Right atrium auricular region (tissue), 2 donors: Measurements from ENCODE around the gene BCL2L12. TPM values are rescaled to one million over a fixed set of nuclear protein-coding genes. Genes with fewer than 3 reads are reported as not detected.

Experiments used
- DNase-seq: peaks from one replicate; pipeline ENCODE4 v3.0.0-alpha.2; 2019; ENCODE audit warnings: low spot score
- H3K27ac ChIP-seq, 2 donors: fragments of 200-600 bp; sonication (generic); 1 replicate in 1 of 2; 2 replicates in 1 of 2; pipeline ENCODE4 v1.5.1; 2016 to 2019
- H3K27me3 ChIP-seq, 2 donors: fragments of 200-600 bp; sonication (generic); one replicate each; pipeline versions ENCODE4 v1.5.1 to v1.6.0; 2017 to 2019
- H3K36me3 ChIP-seq: fragments of 200-600 bp; sonication (generic); one replicate; pipeline ENCODE4 v1.5.1; 2016
- H3K4me1 ChIP-seq, 2 donors: fragments of 200-600 bp; sonication (generic); one replicate each; pipeline versions ENCODE4 v1.5.1 to v1.6.0; 2017 to 2019
- H3K4me3 ChIP-seq, 2 donors: fragments of 200-600 bp; sonication (generic); 1 replicate in 1 of 2; 2 replicates in 1 of 2; pipeline ENCODE4 v1.5.1; 2017 to 2019; ENCODE audit warnings: mild to moderate bottlenecking in 1 of 2, moderate library complexity in 1 of 2
- H3K9me3 ChIP-seq, 2 donors: fragments of 200-600 bp; sonication (generic); one replicate each; pipeline ENCODE4 v1.5.1; 2019
- total RNA-seq, 2 donors: library from RNA; depleted of rRNA; stranded (reverse); fragments of >200 nt; gene quantifications; one replicate each; pipeline ENCODE4 v1.1.0, GENCODE V29; 2016
- TF ChIP-seq, protein P1 (sequence below), 2 donors: fragments of 200-600 bp; sonication (generic); IDR thresholded peaks; one replicate each; pipeline ENCODE4 v1.5.1; 2019; ENCODE audit warnings: antibody characterized with exemption in 2 of 2

BCL2L12 gene
- total RNA-seq, 2 donors from 2014 or later: 5.7 to 6.5 TPM

DNA sequence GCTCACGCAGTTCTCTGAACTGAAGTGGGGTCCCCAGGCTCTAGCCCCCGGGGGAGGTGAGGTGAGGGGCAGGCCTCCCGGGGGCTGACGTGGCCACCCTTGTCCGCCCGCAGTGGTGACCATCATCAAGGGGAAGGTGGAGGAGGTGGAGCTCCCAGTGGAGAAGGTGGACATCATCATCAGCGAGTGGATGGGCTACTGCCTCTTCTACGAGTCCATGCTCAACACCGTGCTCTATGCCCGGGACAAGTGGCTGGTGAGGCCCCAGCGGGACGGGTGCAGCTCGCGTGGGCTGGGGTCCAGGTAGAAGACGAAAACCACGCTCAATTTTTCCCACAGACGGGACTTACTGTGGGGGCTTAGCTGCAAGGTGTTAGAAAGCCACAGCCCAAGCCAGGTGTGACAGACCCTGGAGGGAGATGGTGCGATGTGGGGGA is 18.1 kb downstream of the BCL2L12 start:
- TF ChIP-seq, protein P1, sequence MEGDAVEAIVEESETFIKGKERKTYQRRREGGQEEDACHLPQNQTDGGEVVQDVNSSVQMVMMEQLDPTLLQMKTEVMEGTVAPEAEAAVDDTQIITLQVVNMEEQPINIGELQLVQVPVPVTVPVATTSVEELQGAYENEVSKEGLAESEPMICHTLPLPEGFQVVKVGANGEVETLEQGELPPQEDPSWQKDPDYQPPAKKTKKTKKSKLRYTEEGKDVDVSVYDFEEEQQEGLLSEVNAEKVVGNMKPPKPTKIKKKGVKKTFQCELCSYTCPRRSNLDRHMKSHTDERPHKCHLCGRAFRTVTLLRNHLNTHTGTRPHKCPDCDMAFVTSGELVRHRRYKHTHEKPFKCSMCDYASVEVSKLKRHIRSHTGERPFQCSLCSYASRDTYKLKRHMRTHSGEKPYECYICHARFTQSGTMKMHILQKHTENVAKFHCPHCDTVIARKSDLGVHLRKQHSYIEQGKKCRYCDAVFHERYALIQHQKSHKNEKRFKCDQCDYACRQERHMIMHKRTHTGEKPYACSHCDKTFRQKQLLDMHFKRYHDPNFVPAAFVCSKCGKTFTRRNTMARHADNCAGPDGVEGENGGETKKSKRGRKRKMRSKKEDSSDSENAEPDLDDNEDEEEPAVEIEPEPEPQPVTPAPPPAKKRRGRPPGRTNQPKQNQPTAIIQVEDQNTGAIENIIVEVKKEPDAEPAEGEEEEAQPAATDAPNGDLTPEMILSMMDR (IDR thresholded peaks at IDR 0.05): no peak
- Histone ChIP-seq H3K4me1 (peaks cover 0 to 66% of the 10 kb centered on the region in 2 donors), H3K27ac (no peak overlapping the region), H3K9me3 (no peaks in the 10 kb centered on the region), H3K27me3 (no peaks in the 10 kb centered on the region), H3K36me3 (peaks cover 61% of the 10 kb centered on the region), H3K4me3 (no peak overlapping the region)
- no peak for DNase-seq

DNA sequence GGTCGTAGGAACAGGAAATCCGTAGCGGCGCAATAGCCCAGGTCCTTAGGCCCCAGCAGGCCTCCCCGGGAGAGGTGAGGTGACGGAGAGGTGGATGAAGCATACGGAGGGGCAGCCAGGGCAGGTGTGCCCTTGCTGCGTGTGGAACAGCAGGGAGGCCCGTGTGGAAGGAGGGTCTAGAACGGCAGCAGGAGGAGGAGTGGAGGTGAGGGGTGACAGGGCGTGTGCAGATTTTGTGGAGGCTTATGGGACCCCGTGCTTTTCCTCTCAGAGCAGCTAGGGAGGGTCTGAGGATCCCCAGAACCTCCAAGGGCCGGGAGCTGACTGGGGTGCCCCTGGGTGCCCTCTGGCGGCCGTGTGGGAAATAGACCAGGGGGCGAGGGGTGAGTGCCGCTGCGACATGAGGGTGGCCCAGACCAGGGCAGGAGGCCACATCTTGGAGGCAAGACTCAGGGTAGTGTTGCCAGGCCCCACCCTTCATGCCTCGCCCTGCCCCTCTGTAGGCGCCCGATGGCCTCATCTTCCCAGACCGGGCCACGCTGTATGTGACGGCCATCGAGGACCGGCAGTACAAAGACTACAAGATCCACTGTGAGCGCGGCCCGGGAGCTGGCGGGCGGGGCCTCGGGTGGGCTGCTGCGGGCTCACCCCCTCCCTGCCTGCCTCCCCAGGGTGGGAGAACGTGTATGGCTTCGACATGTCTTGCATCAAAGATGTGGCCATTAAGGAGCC is 18.7 kb downstream of the BCL2L12 start:
- Histone ChIP-seq H3K9me3 (no peaks in the 10 kb centered on the region), H3K27ac (peak overlapping the region; percentile 33 to 43), H3K36me3 (peaks cover 61% of the 10 kb centered on the region), H3K4me1 (peaks cover 0 to 66% of the 10 kb centered on the region in 2 donors), H3K4me3 (no peak overlapping the region), H3K27me3 (no peaks in the 10 kb centered on the region)
- TF ChIP-seq, protein P1 (IDR thresholded peaks at IDR 0.05): peak; percentile 7 to 43
- no peak for DNase-seq

DNA sequence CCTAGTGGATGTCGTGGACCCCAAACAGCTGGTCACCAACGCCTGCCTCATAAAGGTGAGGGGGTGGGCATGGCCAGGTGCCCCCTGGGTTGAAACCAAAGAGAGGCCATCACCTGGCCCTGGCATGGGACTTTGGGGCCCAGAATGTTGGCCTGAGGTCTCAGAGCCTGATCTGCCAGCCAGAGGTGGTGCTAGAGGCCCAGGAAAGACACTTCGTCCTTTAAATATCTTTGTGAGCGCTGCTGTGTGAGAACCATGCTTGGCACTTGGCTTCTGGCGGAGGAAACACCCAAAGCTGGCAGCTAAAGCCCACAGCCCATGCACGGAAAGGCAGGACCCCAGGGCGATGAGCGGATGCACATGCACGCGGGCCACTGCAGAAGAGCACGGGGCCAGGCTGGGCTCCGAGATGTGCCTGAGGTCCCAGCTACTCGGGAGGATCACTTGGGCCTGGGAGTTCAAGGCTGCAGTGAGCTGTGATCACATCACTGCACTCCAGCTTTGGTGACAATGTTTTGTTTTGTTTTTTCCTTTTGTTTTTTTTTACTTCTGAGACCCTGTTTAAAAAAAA is 19.3 kb downstream of the BCL2L12 start:
- H3K27ac ChIP-seq: peak overlapping the region; percentile 33 to 43
- H3K27me3 ChIP-seq: no peaks in the 10 kb centered on the region
- no peak for DNase-seq
- peaks cover 0 to 66% of the 10 kb centered on the region in 2 donors for H3K4me1 ChIP-seq
- H3K4me3 ChIP-seq: no peak overlapping the region
- H3K36me3 ChIP-seq: peaks cover 61% of the 10 kb centered on the region
- TF ChIP-seq, protein P1 (IDR thresholded peaks at IDR 0.05): peak in 1 of 2 donors; percentile 4
- no peaks in the 10 kb centered on the region for H3K9me3 ChIP-seq

DNA sequence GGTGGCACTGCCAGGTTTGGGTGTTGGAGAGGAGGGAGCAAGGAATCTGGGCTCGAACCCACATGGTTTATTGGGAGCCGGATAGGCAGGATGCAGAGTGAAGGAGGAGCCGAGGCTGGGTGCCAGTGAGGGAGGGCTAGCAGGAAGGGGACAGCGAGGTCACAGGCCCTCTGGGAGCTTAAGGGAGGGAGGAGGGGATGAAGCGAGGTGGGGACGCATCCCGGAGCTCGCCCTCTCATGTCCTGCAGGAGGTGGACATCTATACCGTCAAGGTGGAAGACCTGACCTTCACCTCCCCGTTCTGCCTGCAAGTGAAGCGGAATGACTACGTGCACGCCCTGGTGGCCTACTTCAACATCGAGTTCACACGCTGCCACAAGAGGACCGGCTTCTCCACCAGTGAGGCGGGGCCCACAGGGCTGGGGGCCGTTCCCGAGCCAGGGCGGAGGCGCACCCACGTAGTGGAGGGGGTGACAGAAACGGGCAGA is 20.2 kb downstream of the BCL2L12 start:
- H3K9me3 ChIP-seq: no peaks in the 10 kb centered on the region
- H3K4me1 ChIP-seq: peaks cover 0 to 66% of the 10 kb centered on the region in 2 donors
- TF ChIP-seq, protein P1 (IDR thresholded peaks at IDR 0.05): no peak
- no peak for DNase-seq
- no peaks in the 10 kb centered on the region for H3K27me3 ChIP-seq
- no peak overlapping the region for H3K4me3 ChIP-seq
- peaks cover 60% of the 10 kb centered on the region for H3K36me3 ChIP-seq
- peak overlapping the region in 1 of 2 donors; percentile 0 for H3K27ac ChIP-seq

DNA sequence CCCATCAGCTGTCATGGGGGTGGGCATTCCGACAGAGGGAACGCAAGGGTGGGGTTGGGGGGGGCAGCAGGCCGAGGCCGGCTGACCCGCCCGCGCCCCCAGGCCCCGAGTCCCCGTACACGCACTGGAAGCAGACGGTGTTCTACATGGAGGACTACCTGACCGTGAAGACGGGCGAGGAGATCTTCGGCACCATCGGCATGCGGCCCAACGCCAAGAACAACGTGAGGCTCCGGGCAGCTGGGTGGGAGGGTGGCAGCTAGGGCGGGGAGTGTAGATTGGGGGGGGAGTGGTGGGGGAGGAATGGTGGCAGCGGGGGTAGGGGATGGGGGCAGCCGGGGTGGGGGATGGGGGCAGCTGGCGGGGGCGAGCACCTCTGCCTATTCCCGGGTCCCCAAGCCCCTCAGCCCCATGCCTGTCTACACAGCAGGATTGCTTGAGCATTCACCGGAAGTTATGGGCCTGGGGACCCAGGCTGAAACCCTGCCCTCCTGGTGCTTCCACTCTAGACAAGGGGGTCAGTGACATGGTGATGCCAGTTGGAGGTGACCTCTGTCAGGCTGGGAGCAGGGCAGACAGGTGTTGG is 20.9 kb downstream of the BCL2L12 start:
- Histone ChIP-seq H3K36me3 (peaks cover 53% of the 10 kb centered on the region), H3K27ac (peak overlapping the region in 1 of 2 donors; percentile 0), H3K27me3 (no peaks in the 10 kb centered on the region), H3K4me1 (peaks cover 0 to 66% of the 10 kb centered on the region in 2 donors), H3K4me3 (no peak overlapping the region), H3K9me3 (no peaks in the 10 kb centered on the region)
- DNase-seq: no peak
- TF ChIP-seq, protein P1 (IDR thresholded peaks at IDR 0.05): no peak
